Measurements from ENCODE around the gene CCDC184. TPM values are rescaled to one million over a fixed set of nuclear protein-coding genes. Genes with fewer than 3 reads are reported as not detected.
"Not testable (repeated sequence)": the region's sequence is repeated elsewhere in the genome, so short reads cannot be mapped to it uniquely, and the experiment has no call there.

Gene CCDC184
- total RNA-seq, 1 donor from 2014 or later = 36.2 TPM

DNA sequence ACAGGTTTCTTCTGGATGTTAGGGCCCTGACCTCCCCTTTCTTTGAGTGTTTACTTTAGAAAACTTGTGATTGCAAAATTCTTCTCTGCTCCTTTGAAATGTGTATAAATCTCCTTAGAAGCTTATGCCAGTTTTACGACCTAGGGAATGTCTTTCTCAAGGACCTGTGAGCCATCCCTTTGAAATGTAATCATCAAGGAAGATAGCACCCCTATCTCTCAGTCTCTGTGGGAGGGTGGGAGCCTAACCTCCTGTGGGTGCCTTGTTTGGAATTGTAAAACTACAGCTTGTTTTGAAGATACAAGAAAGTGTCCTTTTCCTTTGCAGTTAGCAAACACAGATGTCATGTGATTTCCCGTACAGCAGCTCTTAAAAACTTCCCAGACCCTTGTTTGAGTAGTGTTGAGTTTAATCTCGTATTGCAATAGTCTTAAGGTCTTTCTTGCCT lies 16.4 kb downstream of the CCDC184 start:
- H3K4me3 Mint-ChIP-seq (ENCODE audit: unreplicated experiment) = no peak overlapping the region
- no peak overlapping the region for H3K27ac Mint-ChIP-seq (ENCODE audit: unreplicated experiment)
- peaks cover 11% of the 10 kb centered on the region for H3K27me3 Mint-ChIP-seq (ENCODE audit: unreplicated experiment)

GRCh38 chr12:48201091-48201490 lies 17.6 kb downstream of the CCDC184 start:
- H3K27ac Mint-ChIP-seq (ENCODE audit: unreplicated experiment) = no peak overlapping the region
- peaks cover 11% of the 10 kb centered on the region for H3K27me3 Mint-ChIP-seq (ENCODE audit: unreplicated experiment)
- H3K36me3 Mint-ChIP-seq (ENCODE audit: unreplicated experiment) = peaks cover 29% of the 10 kb centered on the region
- no peak for TF ChIP-seq CTCF (IDR thresholded peaks at IDR 0.05; ENCODE audit: partially characterized antibody, unreplicated experiment)
- H3K4me3 Mint-ChIP-seq (ENCODE audit: unreplicated experiment) = no peak overlapping the region
- no peaks in the 10 kb centered on the region for H3K4me1 Mint-ChIP-seq (ENCODE audit: low read depth, unreplicated experiment)
- H3K9me3 Mint-ChIP-seq (ENCODE audit: unreplicated experiment) = peaks cover 14% of the 10 kb centered on the region
- DNase-seq = no peak

More for the DNA sequence above, 16.4 kb downstream of the CCDC184 start:
- DNase-seq = no peak
- Mint-ChIP-seq H3K9me3 (ENCODE audit: unreplicated experiment) (peaks cover 14% of the 10 kb centered on the region), H3K36me3 (ENCODE audit: unreplicated experiment) (peaks cover 29% of the 10 kb centered on the region), H3K4me1 (ENCODE audit: low read depth, unreplicated experiment) (no peaks in the 10 kb centered on the region)
- no peak for TF ChIP-seq CTCF (IDR thresholded peaks at IDR 0.05; ENCODE audit: partially characterized antibody, unreplicated experiment)

- Mint-ChIP-seq H3K9me3 (ENCODE audit: unreplicated experiment) (peaks cover 14% of the 10 kb centered on the region), H3K36me3 (ENCODE audit: unreplicated experiment) (peaks cover 33% of the 10 kb centered on the region), H3K27ac (ENCODE audit: unreplicated experiment) (no peak overlapping the region), H3K4me1 (ENCODE audit: low read depth, unreplicated experiment) (no peaks in the 10 kb centered on the region), H3K4me3 (ENCODE audit: unreplicated experiment) (no peak overlapping the region), H3K27me3 (ENCODE audit: unreplicated experiment) (peaks cover 9% of the 10 kb centered on the region)
- DNase-seq = no peak
- TF ChIP-seq CTCF (IDR thresholded peaks at IDR 0.05; ENCODE audit: partially characterized antibody, unreplicated experiment) = no peak
Observed at GRCh38 chr12:48201516-48201915, 18.1 kb downstream of the CCDC184 start.

DNA sequence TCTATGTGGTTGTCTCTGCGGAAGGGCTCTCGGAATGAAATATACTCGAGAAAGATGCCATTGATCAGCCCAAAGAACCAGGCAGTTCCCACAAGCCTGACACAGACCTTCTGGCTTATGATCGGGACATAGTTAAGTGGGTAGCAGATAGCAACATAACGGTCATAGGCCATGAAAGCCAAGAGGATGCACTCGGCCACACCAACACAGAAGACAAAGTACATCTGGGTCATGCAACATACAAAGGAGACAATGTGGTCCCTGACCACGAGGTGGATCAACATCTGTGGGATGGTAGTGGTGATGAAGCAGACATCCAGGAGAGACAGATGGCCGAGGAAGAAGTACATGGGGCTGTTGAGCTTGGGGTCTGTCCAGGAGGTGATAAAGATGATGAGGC lies 19.3 kb downstream of the CCDC184 start:
- Mint-ChIP-seq H3K27me3 (ENCODE audit: unreplicated experiment) (peaks cover 9% of the 10 kb centered on the region), H3K4me1 (ENCODE audit: low read depth, unreplicated experiment) (no peaks in the 10 kb centered on the region), H3K36me3 (ENCODE audit: unreplicated experiment) (peaks cover 44% of the 10 kb centered on the region), H3K4me3 (ENCODE audit: unreplicated experiment) (no peak overlapping the region), H3K27ac (ENCODE audit: unreplicated experiment) (no peak overlapping the region), H3K9me3 (ENCODE audit: unreplicated experiment) (peaks cover 21% of the 10 kb centered on the region)
- TF ChIP-seq CTCF (IDR thresholded peaks at IDR 0.05; ENCODE audit: partially characterized antibody, unreplicated experiment) = no peak
- no peak for DNase-seq

DNA sequence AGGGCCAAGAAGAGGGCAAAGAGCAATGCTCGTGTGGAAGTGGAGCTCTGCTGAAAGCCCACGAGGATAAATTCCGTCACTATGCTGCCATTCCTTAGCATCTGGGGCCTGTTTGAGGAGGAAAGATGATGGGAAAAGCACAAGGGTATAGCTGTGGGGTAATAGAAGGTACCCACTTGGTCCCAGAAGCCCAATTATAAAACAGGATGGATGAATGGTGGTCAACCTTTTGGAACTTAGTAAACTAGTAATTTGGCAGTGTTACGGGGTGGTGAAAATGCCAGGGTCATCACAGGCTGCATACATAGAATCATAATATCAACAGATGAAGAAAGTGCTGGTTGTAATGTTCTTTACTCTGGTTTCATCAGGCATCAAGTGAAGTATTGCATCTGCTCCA lies 19.7 kb downstream of the CCDC184 start, which contains the start of gene OR10AD1:
Gene OR10AD1 (minus strand): TSS at position 101 of the 400 bp plus-strand sequence. CDS start 0 bp downstream, at position 101.
- no peaks in the 10 kb centered on the region for H3K4me1 Mint-ChIP-seq (ENCODE audit: low read depth, unreplicated experiment)
- H3K36me3 Mint-ChIP-seq (ENCODE audit: unreplicated experiment) = peaks cover 44% of the 10 kb centered on the region
- H3K27me3 Mint-ChIP-seq (ENCODE audit: unreplicated experiment) = peaks cover 9% of the 10 kb centered on the region
- H3K4me3 Mint-ChIP-seq (ENCODE audit: unreplicated experiment) = no peak within 1 kb of the TSS
- TF ChIP-seq CTCF (IDR thresholded peaks at IDR 0.05; ENCODE audit: partially characterized antibody, unreplicated experiment) = no peak
- no peak within 1 kb of the TSS for H3K27ac Mint-ChIP-seq (ENCODE audit: unreplicated experiment)
- DNase-seq = no peak
- peaks cover 22% of the 10 kb centered on the region for H3K9me3 Mint-ChIP-seq (ENCODE audit: unreplicated experiment)

DNA sequence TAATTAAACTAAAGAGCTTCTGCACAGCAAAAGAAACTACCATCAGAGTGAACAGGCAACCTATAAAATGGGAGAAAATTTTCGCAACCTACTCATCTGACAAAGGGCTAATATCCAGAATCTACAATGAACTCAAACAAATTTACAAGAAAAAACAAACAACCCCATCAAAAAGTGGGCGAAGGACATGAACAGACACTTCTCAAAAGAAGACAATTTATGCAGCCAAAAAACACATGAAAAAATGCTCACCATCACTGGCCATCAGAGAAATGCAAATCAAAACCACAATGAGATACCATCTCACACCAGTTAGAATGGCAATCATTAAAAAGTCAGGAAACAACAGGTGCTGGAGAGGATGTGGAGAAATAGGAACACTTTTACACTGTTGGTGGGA lies 26.1 kb downstream of the CCDC184 start:
- peaks cover 11% of the 10 kb centered on the region for H3K9me3 Mint-ChIP-seq (ENCODE audit: unreplicated experiment)
- not testable (repeated sequence) for H3K4me1 Mint-ChIP-seq (ENCODE audit: low read depth, unreplicated experiment); H3K27ac Mint-ChIP-seq (ENCODE audit: unreplicated experiment); H3K27me3 Mint-ChIP-seq (ENCODE audit: unreplicated experiment); DNase-seq; H3K4me3 Mint-ChIP-seq (ENCODE audit: unreplicated experiment)
- H3K36me3 Mint-ChIP-seq (ENCODE audit: unreplicated experiment) = peaks cover 19% of the 10 kb centered on the region
